ENCODE data around the gene IL13RA1. TPM values are rescaled to one million over a fixed set of nuclear protein-coding genes. Genes with fewer than 3 reads are reported as not detected.
"Not testable (repeated sequence)": the region's sequence is repeated elsewhere in the genome, so short reads cannot be mapped to it uniquely, and the experiment has no call there.

Gene IL13RA1
- total RNA-seq, 1 donor from 2014 or later = 82.2 TPM

GRCh38 chrX:118780911-118781310 lies 53.5 kb downstream of the IL13RA1 start:
- ATAC-seq = no peak

GRCh38 chrX:118795528-118796280 lies 68.3 kb downstream of the IL13RA1 start:
- ATAC-seq = no peak

- no peak for ATAC-seq
Observed at GRCh38 chrX:118802857-118803256, 75.5 kb downstream of the IL13RA1 start.

GRCh38 chrX:118807151-118808017 lies 80.0 kb downstream of the IL13RA1 start:
- peak; percentile 71 for ATAC-seq

GRCh38 chrX:118817257-118817656 lies 89.9 kb downstream of the IL13RA1 start:
- not testable (repeated sequence) for ATAC-seq

- ATAC-seq = peak; percentile 51
Observed at GRCh38 chrX:118823263-118824172, 96.1 kb downstream of the IL13RA1 start, which contains the start of gene ZCCHC12. TSS of gene ZCCHC12 (plus strand) at chrX:118823824. CDS start at chrX:118825245, 1,421 bp downstream.

GRCh38 chrX:118824173-118824730 lies 96.8 kb downstream of the IL13RA1 start:
- no peak for ATAC-seq

- ATAC-seq = no peak
Observed at GRCh38 chrX:118825227-118825626, 97.8 kb downstream of the IL13RA1 start.

GRCh38 chrX:118839334-118839958 lies 112.0 kb downstream of the IL13RA1 start:
- ATAC-seq = peak; percentile 69

Other genes with a start within 250 kb of the IL13RA1 start
- gene DOCK11, start 231.8 kb upstream of the IL13RA1 start, total RNA-seq = 9.3 TPM
- gene ZCCHC12, start 96.2 kb downstream of the IL13RA1 start, total RNA-seq = not detected
- 0.16 TPM for gene LONRF3, start 247.0 kb downstream of the IL13RA1 start, total RNA-seq